GF-D8 (cell line): Measurements from ENCODE around the gene DEPDC5.
"Not testable (repeated sequence)": the region's sequence is repeated elsewhere in the genome, so short reads cannot be mapped to it uniquely, and the experiment has no call there.

Experiments
- DNase-seq: peaks from one replicate; lab custom pipeline; 2025; lab: John Stamatoyannopoulos, UW

Gene DEPDC5

DNA sequence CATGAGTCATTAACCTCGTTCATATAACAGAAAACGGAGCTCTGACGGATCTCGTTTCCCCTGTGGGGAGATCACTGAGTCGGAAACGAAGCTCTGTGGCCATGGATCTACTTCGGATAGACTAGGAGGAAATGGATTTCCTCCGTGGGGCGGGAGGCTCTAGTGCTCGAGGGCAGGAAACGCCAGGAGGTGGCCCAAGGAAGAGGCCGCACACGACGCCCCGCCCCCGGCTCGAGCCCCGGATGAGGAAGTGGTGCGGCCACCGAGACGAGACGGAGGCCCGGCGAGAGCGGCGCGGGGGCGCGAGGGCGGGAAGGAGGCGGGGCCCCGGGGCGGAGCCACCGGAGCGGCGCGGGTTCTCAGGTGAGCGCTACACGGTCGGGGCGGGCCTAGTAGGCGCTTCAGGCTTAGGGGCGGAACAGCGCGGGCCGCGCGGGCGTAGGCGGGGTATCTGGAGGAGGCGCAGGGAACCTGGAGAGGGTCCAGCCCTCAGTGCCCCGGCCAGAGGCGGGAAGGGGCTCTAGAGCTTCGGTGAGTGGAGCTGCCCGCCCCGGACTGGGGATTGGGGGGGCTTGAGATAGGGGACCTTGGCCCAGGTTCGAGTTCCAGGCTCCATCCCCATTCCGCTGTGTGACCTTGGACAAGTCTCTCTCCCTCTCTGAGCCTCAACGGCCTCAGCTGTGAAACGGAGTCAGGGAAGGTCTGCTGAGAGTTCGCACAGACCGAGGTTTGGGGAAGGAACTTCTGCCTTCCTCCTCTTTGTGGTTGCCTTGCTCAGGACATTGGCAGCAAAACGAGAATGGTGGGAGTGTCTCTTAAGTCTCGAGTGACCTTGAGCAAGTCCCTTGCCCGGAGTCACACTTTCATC lies at the start of gene DEPDC5:
Gene DEPDC5, plus strand, starts transcription at position 386 of the 868 bp plus-strand sequence. CDS start 903 bp downstream, outside the sequence.
- DNase-seq = peak; percentile 93

DNA sequence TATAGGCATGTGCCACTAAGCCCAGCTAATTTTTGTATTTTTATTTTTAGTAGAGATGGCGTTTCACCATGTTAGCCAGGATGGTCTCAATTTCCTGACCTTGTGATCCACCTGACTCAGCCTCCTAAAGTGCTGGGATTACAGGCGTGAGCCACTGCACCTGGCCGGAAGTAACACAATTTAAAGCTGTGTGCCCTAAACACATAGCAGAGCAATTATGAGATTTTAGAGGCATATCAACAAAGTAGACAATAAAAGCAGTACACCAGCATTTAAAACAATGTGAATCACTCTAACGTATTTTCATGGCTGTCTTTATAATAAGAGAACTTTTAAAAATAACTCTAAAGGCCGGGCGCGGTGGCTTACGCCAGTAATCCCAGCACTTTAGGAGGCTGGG lies 46.3 kb upstream of the DEPDC5 start:
- no peak for DNase-seq

- DNase-seq = not testable (repeated sequence)
Observed at GRCh38 chr22:31711226-31711625, 42.6 kb upstream of the DEPDC5 start.

- DNase-seq = no peak
Observed at GRCh38 chr22:31715147-31715778, 38.6 kb upstream of the DEPDC5 start.

DNA sequence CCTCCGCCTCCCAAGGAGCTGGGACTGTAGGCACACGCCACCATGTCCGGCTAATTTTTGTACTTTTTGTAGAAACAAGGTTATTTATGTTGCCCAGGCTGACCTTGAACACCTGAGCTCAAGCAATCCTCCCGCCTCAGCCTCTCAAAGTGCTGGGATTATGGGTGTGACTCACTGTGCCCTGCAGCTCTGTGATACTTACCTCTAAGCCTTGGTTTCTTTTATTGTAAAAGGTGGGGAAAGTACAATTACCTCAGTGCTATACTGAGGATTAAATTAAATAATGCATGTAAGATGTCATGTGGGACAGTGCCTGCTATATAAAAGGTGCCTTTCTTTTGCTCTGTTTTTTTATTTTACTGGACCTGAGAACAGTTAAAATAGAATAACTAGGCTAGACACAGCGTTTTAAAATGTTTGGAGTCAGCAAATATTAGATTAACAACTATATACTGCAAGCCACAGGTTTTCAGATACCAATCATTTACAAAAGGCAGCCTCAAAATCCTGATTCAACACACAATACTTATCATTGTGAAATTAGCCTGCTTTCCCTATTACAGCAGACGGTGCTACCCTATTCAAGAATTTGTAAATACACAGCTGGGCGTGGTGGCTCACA lies 33.9 kb upstream of the DEPDC5 start:
- DNase-seq = no peak

DNA sequence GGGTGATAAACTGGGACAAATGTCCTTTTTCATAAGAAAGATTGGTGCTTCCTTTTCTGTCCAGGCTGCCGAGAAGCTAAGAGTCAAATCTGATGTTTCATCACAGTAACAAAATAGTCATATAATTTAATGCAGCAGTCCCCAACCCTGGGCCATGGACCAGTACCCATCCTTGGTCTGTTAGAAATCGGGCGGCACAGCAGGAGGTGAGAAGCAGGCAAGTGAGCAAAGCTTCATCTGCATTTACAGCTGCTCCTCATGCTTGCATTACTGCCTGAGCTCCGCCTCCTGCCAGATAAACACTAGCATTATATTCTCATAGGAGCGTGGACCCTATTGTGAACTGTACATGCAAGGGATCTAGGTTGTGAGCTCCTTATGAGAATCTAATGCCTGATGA lies 30.1 kb upstream of the DEPDC5 start:
- no peak for DNase-seq

DNA sequence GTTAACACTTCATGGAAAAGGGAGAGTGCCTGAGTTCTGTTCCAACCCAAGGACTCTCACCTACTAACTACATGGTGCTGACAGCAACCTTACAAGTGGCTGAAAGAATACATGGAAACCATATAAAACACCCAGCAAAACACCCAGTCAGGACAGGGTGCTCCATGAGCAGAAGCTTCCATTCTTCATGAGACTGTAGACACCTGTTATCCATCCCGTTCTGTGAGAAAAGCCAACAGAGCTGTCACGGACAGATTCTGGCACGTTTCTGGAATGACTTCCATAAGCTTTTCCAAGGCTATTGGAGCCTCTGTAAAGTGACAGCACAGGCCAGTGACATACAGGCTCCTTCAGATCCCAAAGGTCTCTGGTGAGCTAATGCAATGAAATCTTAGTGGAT lies 27.1 kb upstream of the DEPDC5 start:
- no peak for DNase-seq

- no peak for DNase-seq
Observed at GRCh38 chr22:31728857-31729256, 25.0 kb upstream of the DEPDC5 start.

DNA sequence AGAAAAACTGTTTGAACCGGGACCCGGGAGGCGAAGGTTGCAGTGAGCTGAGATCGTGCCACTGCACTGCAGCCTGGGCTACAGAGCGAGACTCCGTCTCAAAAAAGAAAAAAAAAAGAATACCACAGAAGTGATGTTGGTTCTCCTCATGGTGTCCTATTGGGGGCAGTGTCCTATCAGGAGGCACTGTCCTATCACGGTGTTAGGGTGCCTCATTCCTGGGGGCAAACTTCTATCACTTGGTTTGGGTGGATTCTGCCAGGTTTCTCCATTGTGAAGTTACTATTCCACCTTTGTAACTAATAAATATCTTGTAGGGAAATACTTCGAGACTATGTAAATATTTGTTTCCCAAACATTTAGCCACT lies 23.5 kb upstream of the DEPDC5 start:
- DNase-seq = no peak

DNA sequence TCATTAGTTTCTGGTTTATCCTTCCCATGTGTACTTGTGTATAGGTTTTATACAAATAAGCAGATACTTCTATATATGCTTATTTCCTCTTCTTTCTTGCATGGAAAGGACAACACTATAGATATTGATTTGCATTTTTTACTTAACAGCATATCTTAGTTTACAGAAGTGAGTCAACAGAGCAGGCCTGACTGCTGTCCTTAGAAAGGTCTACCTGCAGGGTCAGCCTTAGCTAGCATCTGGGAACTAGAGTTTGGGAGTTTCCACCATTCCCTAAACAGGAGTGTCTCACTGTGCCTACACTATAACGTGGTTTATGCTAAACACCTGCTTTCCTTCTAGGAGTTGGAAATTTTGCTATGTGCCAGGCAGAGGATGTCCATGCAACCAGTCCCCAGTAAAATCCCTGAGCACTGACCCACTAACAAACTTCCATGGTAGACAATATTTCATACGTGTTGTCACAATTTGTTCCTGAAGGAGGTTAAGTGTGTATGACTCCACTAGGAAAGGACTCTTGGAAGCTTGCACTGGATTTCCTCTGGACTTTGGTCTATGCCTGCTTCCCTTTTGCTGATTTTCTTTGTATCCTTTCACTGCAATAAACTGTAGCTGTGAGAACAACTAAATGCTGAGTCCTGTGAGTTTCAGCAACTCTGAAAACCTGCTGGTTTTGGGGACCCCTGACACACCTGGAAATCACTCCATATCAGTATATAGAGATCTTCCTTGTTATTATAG lies 21.6 kb upstream of the DEPDC5 start:
- no peak for DNase-seq

- no peak for DNase-seq
Observed at GRCh38 chr22:31733580-31734079, 20.2 kb upstream of the DEPDC5 start.

GRCh38 chr22:31734512-31734911 lies 19.3 kb upstream of the DEPDC5 start:
- DNase-seq = no peak

DNA sequence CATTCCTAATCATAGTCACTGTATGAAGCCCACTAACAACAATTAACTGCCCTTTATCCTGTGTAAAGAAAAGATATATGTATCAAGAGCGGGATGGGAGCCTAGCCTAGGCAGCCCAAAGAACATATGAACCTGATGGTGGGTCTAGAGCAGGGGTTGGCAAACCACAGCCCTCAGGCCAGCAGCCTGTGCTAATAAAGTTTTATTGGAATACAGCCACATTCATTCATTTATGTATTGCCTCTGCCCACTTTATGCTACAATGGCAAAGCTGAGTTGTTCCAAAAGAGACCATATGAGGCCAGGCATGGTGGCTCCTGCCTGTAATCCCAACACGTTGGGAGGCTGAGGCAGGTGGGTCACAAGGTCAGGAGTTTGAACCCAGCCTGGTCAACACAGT lies 17.4 kb upstream of the DEPDC5 start:
- no peak for DNase-seq

DNA sequence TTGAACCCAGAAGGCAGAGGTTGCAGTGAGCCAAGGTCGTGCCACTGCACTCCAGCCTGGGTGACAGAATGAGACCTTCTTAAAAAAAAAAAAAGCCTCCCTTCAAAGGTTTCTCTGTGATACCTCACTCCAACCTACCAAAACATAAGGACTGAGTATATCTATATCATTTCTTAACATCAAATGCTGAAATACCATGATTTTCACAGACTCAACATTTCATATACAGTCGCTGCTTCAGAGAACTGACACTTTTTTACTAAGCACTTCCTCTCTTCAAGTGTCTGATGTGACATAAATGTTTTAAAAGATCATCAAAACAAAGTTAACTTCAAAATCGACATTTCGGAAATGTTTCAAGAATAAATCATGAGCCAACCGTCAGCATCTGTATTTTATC lies 15.9 kb upstream of the DEPDC5 start:
- DNase-seq = no peak

GRCh38 chr22:31738566-31738965 lies 15.3 kb upstream of the DEPDC5 start:
- DNase-seq = no peak

DNA sequence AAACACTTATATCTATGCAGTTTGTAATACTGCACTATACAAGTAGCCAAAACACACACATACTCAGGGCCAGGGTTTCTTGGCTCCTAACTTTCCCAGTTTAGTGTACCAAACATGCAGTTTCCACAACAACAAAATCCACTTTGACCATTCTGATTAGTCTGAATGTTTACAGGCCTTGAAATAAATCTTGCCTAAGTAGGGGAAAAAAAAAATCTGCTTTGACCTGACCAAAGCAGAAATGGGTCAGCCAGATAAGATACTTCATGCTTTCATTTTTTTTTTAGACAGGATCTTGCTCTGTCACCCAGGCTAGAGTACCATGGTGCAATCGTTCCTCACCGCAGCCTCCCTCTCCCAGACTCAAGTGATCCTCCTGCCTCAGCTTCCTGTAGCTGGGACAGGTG lies 14.0 kb upstream of the DEPDC5 start:
- DNase-seq = peak; percentile 36

DNA sequence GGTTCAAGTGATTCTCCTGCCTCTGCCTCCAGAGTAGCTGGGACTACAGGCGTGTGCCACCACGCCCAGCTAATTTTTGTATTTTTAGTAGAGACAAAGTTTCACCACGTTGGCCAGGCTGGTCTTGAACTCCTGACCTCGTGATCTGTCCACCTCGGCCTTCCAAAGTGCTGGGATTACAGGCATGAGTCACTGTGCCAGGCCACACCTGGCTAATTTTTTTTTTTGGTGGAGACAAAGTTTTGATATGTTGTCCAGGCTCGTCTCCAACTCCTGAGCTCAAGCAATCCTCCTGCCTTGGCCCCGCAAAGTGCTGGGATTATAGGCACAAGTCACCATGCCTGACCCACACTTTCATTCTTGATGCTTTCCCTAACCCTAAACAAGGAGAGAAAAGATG lies 13.5 kb upstream of the DEPDC5 start:
- DNase-seq = not testable (repeated sequence)

GRCh38 chr22:31742115-31742514 lies 11.7 kb upstream of the DEPDC5 start:
- no peak for DNase-seq

DNA sequence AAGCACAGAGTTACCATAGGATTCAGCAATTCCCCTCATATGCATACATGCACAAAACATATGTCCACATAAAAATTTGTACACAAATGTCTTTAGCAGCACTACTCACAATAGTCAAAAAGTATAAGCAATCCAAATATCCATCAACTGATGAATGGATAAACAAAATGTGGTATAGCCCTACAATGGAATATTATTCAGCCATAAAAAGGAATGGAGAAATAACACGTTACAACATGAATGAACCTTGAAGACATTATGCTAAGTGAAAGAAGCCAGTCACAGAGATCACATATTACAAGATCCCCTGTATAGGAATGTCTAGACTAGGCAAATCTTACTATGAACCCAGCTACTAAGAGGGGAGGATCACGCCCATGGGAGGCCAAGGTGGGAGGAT lies 11.1 kb upstream of the DEPDC5 start:
- no peak for DNase-seq

DNA sequence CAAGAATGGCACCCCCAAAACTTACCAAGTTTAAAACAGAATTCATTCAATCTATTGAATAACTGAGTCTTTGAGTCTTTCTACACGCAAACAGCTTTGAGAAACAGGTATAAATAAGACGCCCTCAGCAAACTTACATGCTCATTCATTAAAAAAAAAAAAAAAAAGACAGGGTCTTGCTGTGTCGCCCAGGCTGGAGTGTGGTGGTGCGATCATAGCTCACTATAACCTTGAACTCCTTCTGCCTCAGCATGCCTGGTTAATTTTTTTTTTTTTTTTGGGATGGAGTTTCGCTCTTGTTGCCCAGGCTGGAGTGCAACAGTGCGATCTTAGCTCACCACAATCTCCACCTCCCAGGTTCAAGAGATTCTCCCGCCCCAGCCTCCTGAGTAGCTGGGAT lies 9.9 kb upstream of the DEPDC5 start:
- DNase-seq = no peak

- no peak for DNase-seq
Observed at GRCh38 chr22:31747441-31747840, 6.4 kb upstream of the DEPDC5 start.

DNA sequence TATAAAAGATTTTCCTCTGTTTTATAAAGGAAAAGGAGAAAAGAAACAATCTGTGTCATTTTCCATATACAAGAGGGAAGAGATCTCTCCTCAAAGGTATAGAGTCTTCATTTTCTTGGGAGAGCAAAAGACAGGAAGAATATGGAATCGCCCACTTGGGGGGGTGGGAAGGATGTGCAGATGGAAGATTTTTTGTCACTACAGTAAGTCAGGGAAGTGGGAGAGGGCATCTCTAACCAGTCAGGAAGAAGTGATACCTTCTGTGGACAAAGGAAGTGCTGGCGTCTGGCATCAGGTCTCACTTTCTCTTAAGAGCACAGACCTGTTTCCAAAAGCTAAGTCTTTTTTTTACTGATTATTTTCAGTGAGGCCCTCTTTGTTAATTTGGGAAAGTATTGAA lies 5.3 kb upstream of the DEPDC5 start:
- DNase-seq = no peak
